ENCODE results near the gene INTS2.
"Not testable (repeated sequence)": the region's sequence is repeated elsewhere in the genome, so short reads cannot be mapped to it uniquely, and the experiment has no call there.

Gene INTS2

DNA sequence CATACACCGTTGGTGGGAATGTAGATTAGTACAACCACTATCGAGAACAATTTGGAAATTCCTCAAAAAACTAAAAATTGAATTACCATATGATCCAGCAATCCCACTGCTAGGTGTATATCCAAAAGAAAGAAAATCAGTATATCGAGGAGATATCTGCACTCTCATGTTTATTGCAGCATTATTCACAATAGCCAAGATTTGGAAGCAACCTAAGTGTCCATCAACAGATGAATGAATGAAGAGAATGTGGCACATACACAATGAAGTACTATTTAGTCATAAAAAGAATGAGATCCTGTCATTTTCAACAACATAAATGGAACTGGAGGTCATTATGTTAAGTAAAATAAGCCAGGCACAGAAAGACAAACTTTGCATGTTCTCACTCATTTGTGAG lies 108.5 kb downstream of the INTS2 start:
- not testable (repeated sequence) for DNase-seq

DNA sequence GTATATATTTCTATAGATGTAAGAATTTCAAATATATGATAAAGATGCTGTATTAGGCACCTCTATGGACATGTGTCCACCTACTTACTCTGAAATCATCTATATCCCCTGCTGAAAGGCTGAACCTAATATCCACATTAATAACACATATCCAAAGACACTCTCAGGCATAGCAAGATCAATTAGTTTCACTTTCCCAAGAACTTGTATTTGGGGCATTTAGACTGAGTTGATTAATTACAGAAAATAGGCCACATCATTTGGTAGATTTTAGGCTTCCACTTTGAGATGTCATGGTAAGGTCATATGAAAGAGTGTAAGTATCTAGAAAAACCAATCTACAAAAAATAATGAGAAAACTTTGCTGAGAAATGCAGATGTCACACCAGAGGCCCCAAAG lies 109.6 kb downstream of the INTS2 start:
- no peak for DNase-seq

DNA sequence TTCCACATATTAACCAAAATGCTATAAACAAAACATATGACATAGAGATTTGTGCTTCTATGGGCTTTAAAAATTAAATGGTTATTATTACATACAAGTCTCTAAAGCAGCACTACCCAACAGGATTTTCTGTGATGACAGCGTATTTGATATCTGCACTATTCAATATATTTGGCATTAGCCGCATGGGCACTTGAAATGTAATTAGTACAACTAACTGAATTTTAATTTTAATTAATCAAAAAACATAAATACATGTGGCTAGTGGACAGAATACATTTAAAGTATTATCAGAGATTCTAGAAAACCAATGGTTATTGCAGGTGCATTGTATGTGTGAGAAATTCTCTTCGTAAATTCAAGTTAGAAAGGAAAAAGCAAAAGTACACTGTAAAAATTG lies 110.3 kb downstream of the INTS2 start:
- DNase-seq = no peak

DNA sequence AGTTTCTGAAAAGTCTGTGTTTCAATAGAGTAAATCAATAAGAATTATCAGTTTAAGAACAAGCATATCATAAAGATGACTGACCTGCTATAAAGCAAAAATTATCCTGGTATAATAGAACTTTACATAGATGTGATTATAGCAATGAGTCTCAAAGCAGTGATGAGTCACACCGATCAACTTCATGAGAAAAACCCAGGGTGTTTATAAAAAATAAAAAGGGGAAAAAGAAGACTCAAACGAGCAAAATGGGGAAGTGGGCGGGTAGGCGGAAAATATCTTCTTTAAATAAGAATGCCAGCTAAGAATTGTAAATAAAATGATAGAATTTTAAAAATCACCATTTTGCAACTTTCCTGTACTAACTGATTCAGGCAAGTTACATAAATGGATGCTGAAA lies 111.2 kb downstream of the INTS2 start:
- no peak for DNase-seq

DNA sequence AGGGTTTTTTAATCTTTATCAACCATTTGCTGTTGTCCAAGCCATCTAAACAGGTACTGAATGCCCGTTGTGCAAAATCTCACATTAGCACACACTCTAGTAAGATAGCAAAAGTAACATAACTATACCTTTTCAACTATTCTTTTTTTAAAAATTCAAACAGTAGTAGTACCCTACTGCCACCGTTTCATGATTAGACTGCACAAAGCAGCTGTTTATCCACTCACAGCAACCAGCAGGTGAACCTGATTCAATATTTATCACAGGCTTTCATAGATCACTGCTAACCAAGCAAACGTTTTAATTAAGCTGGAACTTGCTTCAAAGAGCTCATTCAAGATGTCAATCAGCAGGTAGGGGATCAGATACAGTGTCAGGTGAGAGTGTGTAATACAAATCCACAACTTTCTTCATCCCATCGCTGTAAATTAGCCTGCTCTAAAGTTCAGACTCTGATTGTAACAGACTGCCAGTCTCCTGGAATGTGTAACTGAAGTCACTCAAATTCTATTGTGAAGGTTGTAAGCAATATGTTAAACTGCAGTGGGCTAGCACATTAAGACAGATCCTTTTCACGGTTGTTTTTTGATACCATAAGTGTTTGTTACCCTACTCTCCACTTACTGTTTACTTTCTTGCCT lies 111.8 kb downstream of the INTS2 start:
- DNase-seq = no peak
